ENCODE measurements around the gene PIP4K2A.

- no peak for TF ChIP-seq CTCF (IDR thresholded peaks at IDR 0.05; ENCODE audit: control extremely low read depth in 1 of 3, insufficient read depth in 1 of 3, low read depth in 1 of 3, low read length in 3 of 3)
- TF ChIP-seq POLR2A (IDR thresholded peaks at IDR 0.05; ENCODE audit: control extremely low read depth in 1 of 2, low read depth in 2 of 2, low read length in 2 of 2): no peak
- no peak for TF ChIP-seq TEAD4 (IDR thresholded peaks at IDR 0.05; ENCODE audit: low read depth, low read length)
- no peak for TF ChIP-seq RFX5 (IDR thresholded peaks at IDR 0.05; ENCODE audit: borderline replicate concordance, low read depth, low read length)
- TF ChIP-seq ZNF274 (IDR thresholded peaks at IDR 0.05; ENCODE audit: borderline replicate concordance, extremely low read depth, low read length): no peak
- no peak for TF ChIP-seq JUND (IDR thresholded peaks at IDR 0.05; ENCODE audit: low read length)
- TF ChIP-seq CHD2 (IDR thresholded peaks at IDR 0.05; ENCODE audit: low read length): no peak
- no peak for TF ChIP-seq SIN3A (conservative IDR thresholded peaks at IDR 0.05 in 1 of 2, IDR thresholded peaks at IDR 0.05 in 1 of 2; ENCODE audit: low read depth in 1 of 2, low read length in 2 of 2)
- no peak for TF ChIP-seq RAD21 (IDR thresholded peaks at IDR 0.05 in 1 of 2, conservative IDR thresholded peaks at IDR 0.05 in 1 of 2; ENCODE audit: low read depth in 2 of 2, low read length in 2 of 2)
- no peak for TF ChIP-seq FOSL1 (IDR thresholded peaks at IDR 0.05; ENCODE audit: insufficient read depth, low read depth, low read length)
- no peak for TF ChIP-seq TAF1 (IDR thresholded peaks at IDR 0.05; ENCODE audit: low read depth, low read length)
Measured at GRCh38 chr10:22673091-22673392, 41.3 kb downstream of the PIP4K2A start.

Measured in H1 (cell line).